HepG2 (cell line): ENCODE measurements around the gene SLC25A11. TPM values are rescaled to one million over a fixed set of nuclear protein-coding genes. Genes with fewer than 3 reads are reported as not detected.
A peak's percentile ranks its signal among the peaks of the same experiment; 100 is the strongest.

Experiments used
- AGO1 ChIP-seq: fragments of 200-400 bp; formaldehyde crosslinking; IDR thresholded peaks from 2 replicates; pipeline ENCODE4 v1.6.1; 2017; ENCODE audit warnings: mild to moderate bottlenecking, low read depth, low read length, moderate library complexity; ENCODE audit not compliant: poor library complexity, severe bottlenecking
- ATF3 ChIP-seq: sonication (generic); formaldehyde crosslinking; IDR thresholded peaks from 2 replicates; pipeline ENCODE4 v1.4.0; 2020; ENCODE audit warnings: missing genetic modification reagents
- ELF1 ChIP-seq: sonication (generic); formaldehyde crosslinking; IDR thresholded peaks from 2 replicates; pipeline ENCODE4 v1.4.0; 2020; ENCODE audit warnings: missing genetic modification reagents
- ESRRA ChIP-seq: sonication (generic); formaldehyde crosslinking; IDR thresholded peaks from 2 replicates; pipeline ENCODE4 v1.5.1; 2020; ENCODE audit warnings: mild to moderate bottlenecking, low read depth, missing genetic modification reagents
- GABPA ChIP-seq, 2 experiments: IDR thresholded peaks; 2 replicates each; pipeline ENCODE4 v1.6.1; 2011 to 2016; ENCODE audit warnings: low read depth in 2 of 2, low read length in 1 of 2, missing biosample characterization in 1 of 2, missing genetic modification characterization in 1 of 2
- MTERF4 ChIP-seq: sonication (generic); formaldehyde crosslinking; IDR thresholded peaks from 2 replicates; pipeline ENCODE4 v1.8.0; 2023; ENCODE audit warnings: mild to moderate bottlenecking, missing genetic modification reagents
- RBFOX2 ChIP-seq: fragments of 200-400 bp; formaldehyde crosslinking; IDR thresholded peaks from 2 replicates; pipeline ENCODE4 v1.6.1; 2017; ENCODE audit warnings: low read depth, mild to moderate bottlenecking, low read length
- SKIL ChIP-seq: sonication (generic); formaldehyde crosslinking; IDR thresholded peaks from 2 replicates; pipeline ENCODE4 v1.8.0; 2022; ENCODE audit warnings: missing genetic modification reagents, mild to moderate bottlenecking, moderate library complexity, borderline replicate concordance
- SNAPC5 ChIP-seq: sonication (generic); formaldehyde crosslinking; IDR thresholded peaks from 2 replicates; pipeline ENCODE4 v1.8.1; 2023; ENCODE audit warnings: mild to moderate bottlenecking, missing genetic modification reagents, borderline replicate concordance
- TEAD3 ChIP-seq: optimal IDR thresholded peaks from 2 replicates; pipeline ENCODE3; 2016; ENCODE audit warnings: borderline replicate concordance
- ZBTB25 ChIP-seq: IDR thresholded peaks from 2 replicates; pipeline ENCODE4 v1.6.1; 2018; ENCODE audit warnings: missing genetic modification reagents
- ZFY ChIP-seq: sonication (generic); formaldehyde crosslinking; IDR thresholded peaks from 2 replicates; pipeline ENCODE4 v1.4.0; 2020; ENCODE audit warnings: missing genetic modification reagents
- ZNF136 ChIP-seq: sonication (generic); formaldehyde crosslinking; IDR thresholded peaks from 2 replicates; pipeline ENCODE4 v1.8.1; 2022; ENCODE audit warnings: low read depth, mild to moderate bottlenecking, moderate library complexity, missing genetic modification reagents
- ZNF251 ChIP-seq: sonication (generic); formaldehyde crosslinking; IDR thresholded peaks from 2 replicates; pipeline ENCODE4 v1.9.0; 2021; ENCODE audit warnings: mild to moderate bottlenecking, missing genetic modification reagents
- ZNF547 ChIP-seq: sonication (generic); formaldehyde crosslinking; IDR thresholded peaks from 2 replicates; pipeline ENCODE4 v1.5.1; 2020; ENCODE audit warnings: mild to moderate bottlenecking, missing genetic modification reagents
- ZNF678 ChIP-seq: sonication (generic); formaldehyde crosslinking; IDR thresholded peaks from 2 replicates; pipeline ENCODE4 v1.4.0; 2020; ENCODE audit warnings: mild to moderate bottlenecking, missing genetic modification reagents
- ZNF773 ChIP-seq: sonication (generic); formaldehyde crosslinking; IDR thresholded peaks from 2 replicates; pipeline ENCODE4 v1.4.0; 2020; ENCODE audit warnings: missing genetic modification reagents, borderline replicate concordance
- ZNF883 ChIP-seq: sonication (generic); formaldehyde crosslinking; IDR thresholded peaks from 2 replicates; pipeline ENCODE4 v1.5.1; 2020; ENCODE audit warnings: mild to moderate bottlenecking, missing genetic modification reagents; ENCODE audit errors: not compliant biosample characterization
- polyA plus RNA-seq, 8 experiments: library from polyadenylated mRNA; depleted of rRNA in 3 of 8; stranded (reverse) in 7 of 8; unstranded in 1 of 8; fragments of >200 nt; fragmentation: Illumina TruSeq in 4 of 8; extraction: Trizol in 4 of 8; gene quantifications; 2 replicates each; pipeline versions ENCODE4 v1.2.1 to v1.2.3, GENCODE V29; 2011 to 2016; ENCODE audit warnings: low read depth in 4 of 8, missing spikeins in 1 of 8, mixed read lengths in 1 of 8; ENCODE audit not compliant: insufficient read depth in 1 of 8
- total RNA-seq, 5 experiments: library from RNA; depleted of rRNA; stranded (reverse); fragments of >200 nt; fragmentation: Illumina TruSeq; extraction: Trizol; gene quantifications; 2 replicates each; pipeline ENCODE4 v1.2.3, GENCODE V29; 2016; ENCODE audit warnings: low read depth in 1 of 5
- TF ChIP-seq, protein P1 (sequence below): sonication (generic); formaldehyde crosslinking; IDR thresholded peaks from 2 replicates; pipeline ENCODE4 v1.5.1; 2020; ENCODE audit warnings: mild to moderate bottlenecking, moderate library complexity, missing genetic modification reagents
- TF ChIP-seq, protein P2 (sequence below): sonication (generic); formaldehyde crosslinking; IDR thresholded peaks from 2 replicates; pipeline ENCODE4 v1.4.0; 2020; ENCODE audit warnings: missing genetic modification reagents, mild to moderate bottlenecking, borderline replicate concordance

SLC25A11 gene
- total and polyA plus RNA-seq, 2 of the 13 experiments (the other 11 are each of a cell fraction or from before 2014, with no cell fraction given), result 35.4 to 47.2 TPM

DNA sequence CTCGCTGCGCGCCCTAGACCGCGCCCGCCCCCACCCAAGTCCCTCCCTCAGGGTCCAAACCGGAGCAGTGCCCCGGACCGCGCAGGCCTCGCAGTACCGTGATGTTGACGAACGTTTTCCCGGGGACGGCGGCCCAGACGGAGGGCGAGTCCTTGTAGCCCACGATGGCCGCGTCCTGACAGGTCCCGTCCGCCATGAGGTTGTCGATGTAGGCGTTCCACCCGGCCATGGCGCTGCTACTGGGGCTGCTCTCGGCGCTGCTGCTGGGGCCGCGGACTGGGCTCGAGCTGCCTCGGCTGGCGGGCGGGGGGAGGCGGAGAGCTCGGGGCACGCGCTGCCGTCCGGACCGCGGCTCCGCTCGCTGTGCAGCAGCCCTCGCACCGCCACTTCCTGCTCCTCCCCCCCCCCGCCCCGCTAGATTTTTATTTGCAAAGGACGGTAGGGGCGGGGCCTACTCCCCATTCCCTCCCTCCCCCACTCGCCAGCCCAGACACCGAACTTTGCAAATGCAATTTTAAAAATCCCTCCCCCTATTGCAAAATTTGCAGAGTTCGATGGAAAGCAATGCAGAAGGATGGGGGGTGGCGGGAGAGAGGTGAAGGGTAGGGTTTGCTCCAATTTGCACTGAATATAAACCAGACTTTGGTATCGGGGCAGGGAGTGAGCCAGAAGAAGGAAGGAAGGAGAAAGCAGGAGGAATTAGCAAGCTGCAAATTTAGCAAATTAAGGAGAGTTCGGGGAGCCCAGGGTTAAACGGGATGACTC is 8.5 kb upstream of the SLC25A11 start, which contains the start of gene PFN1 (continued):
- TF ChIP-seq TEAD3 (peak; percentile 0), AGO1 (peak; percentile 38), MTERF4 (CRISPR knock-in tag) (peak; percentile 75; the same call in 1 of the 2 replicates), SNAPC5 (CRISPR knock-in tag) (no peak), SKIL (CRISPR knock-in tag) (peak; percentile 40; the same call in 1 of the 2 replicates), ZNF136 (CRISPR knock-in tag) (0 out of 2 replicates have a peak, but pooled peaks have one; percentile 39), ELF1 (CRISPR knock-in tag) (no peak; the same call in 1 of the 2 replicates), ZNF251 (no peak), RBFOX2 (peak; percentile 87), ZBTB25 (CRISPR knock-in tag) (peak; percentile 50), ZNF883 (CRISPR knock-in tag) (peak; percentile 17), ZNF678 (CRISPR knock-in tag) (no peak), ATF3 (CRISPR knock-in tag) (peak; percentile 17; the same call in 1 of the 2 replicates), ZNF547 (CRISPR knock-in tag) (0 out of 2 replicates have a peak, but pooled peaks have one; percentile 8), ZNF773 (CRISPR knock-in tag) (peak; percentile 71; the same call in 1 of the 2 replicates), ESRRA (peak; percentile 14; the same call in 1 of the 2 replicates), ZFY (CRISPR knock-in tag) (peak; percentile 53), GABPA (IDR thresholded peaks at IDR 0.05; ENCODE audit: low read depth, low read length) (peak; percentile 56), GABPA (CRISPR knock-in tag; IDR thresholded peaks at IDR 0.05; ENCODE audit: low read depth) (peak; percentile 68)
- TF ChIP-seq, protein P1, sequence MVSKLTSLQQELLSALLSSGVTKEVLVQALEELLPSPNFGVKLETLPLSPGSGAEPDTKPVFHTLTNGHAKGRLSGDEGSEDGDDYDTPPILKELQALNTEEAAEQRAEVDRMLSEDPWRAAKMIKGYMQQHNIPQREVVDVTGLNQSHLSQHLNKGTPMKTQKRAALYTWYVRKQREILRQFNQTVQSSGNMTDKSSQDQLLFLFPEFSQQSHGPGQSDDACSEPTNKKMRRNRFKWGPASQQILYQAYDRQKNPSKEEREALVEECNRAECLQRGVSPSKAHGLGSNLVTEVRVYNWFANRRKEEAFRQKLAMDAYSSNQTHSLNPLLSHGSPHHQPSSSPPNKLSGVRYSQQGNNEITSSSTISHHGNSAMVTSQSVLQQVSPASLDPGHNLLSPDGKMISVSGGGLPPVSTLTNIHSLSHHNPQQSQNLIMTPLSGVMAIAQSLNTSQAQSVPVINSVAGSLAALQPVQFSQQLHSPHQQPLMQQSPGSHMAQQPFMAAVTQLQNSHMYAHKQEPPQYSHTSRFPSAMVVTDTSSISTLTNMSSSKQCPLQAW (CRISPR knock-in tag), result 0 out of 2 replicates have a peak, but pooled peaks have one; percentile 32
- TF ChIP-seq, protein P2, sequence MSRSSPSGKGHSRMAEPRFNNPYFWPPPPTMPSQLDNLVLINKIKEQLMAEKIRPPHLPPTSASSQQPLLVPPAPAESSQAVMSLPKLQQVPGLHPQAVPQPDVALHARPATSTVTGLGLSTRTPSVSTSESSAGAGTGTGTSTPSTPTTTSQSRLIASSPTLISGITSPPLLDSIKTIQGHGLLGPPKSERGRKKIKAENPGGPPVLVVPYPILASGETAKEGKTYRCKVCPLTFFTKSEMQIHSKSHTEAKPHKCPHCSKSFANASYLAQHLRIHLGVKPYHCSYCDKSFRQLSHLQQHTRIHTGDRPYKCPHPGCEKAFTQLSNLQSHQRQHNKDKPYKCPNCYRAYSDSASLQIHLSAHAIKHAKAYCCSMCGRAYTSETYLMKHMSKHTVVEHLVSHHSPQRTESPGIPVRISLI (CRISPR knock-in tag), result peak; percentile 46; the same call in 1 of the 2 replicates
